Measurements from ENCODE around the gene IL3.
A peak's percentile ranks its signal among the peaks of the same experiment; 100 is the strongest.
"Not testable (repeated sequence)": the region's sequence is repeated elsewhere in the genome, so short reads cannot be mapped to it uniquely, and the experiment has no call there.

IL3 gene

DNA sequence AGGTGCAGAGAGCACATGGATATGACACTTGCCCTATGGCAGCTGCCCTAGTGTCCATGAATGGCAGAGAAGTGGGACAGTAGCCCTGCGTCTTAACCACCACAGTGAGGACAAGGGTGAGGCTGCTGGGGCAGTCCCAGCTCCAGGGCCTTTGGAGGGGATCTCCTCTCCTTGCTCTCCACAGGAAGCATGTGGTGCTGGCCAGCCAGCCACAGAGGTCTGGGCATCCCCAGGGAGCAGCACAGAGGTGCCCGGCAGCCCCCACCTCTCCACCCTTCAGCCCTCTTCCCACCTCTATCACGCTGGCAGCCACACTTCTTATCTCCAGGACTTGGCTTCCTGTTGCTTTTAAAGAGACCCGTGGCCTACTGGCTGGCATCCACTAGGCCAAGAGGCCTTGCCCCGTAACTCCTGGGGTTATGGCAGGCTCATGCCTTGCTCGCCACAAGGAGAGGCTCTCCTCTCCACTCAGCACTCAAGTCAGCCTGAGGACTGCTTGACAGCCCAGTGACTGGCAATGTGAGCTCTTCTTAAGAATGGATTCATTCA, 35.0 kb downstream of the IL3 start:
- DNase-seq = peak; percentile 72

DNA sequence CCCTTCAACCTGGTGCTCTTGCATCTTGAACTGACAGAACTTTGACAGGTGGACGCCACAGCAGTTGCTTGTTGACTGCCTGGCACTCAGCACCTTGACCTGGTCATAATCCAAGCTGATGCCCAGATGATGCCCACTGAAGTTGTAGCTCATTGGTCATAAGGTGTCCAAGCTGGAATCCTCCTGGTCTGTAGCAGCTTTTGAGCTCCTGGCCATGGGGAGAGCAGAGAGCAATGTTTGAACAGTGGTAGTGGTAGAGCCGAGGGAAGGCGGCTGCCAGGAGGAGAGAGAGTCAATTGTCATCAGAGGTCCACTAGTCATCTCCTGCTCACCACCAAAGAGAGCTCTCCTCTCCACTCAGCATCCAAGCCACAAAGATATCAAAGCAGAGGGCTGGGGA, 36.4 kb downstream of the IL3 start:
- DNase-seq = no peak

DNA sequence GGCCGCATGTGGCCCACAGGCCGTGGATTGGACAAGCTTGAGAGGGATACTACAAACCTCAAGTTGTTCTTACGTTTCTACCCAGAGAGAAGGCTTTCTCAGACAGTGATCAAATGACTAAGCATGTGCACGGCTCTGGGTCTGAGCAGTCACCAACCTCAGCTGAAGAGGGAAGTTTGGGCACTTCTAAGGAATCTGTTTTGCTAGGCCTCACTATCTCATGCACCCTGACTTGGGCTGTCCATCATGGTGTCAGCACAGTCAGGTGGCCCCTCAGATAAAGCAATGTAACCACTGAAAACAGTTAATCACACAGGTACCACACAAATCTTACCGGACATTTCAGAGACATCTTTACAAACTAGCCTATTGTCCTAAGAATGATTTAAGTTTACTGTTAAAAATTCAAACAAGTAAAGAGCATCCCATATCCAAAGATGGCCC, 37.7 kb downstream of the IL3 start:
- peak; percentile 70 for DNase-seq

DNA sequence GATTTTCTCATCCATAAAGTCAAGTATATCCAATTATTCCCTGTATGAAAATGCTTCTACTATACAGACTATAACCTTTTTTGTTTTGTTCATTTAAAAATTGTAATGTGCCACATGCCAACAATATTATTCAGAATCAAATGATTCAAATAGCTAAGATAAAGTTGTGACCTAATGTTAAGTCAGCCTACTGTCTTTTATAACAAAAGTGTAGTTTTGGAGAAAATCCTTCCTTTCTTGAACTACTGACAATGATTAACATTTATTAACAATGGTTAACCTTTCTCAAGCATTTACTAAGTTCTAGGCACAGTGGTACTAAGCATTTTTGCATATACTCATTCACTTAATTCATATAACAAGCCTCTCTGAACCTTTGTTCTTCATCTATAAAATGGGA, 38.2 kb downstream of the IL3 start:
- DNase-seq = no peak

DNA sequence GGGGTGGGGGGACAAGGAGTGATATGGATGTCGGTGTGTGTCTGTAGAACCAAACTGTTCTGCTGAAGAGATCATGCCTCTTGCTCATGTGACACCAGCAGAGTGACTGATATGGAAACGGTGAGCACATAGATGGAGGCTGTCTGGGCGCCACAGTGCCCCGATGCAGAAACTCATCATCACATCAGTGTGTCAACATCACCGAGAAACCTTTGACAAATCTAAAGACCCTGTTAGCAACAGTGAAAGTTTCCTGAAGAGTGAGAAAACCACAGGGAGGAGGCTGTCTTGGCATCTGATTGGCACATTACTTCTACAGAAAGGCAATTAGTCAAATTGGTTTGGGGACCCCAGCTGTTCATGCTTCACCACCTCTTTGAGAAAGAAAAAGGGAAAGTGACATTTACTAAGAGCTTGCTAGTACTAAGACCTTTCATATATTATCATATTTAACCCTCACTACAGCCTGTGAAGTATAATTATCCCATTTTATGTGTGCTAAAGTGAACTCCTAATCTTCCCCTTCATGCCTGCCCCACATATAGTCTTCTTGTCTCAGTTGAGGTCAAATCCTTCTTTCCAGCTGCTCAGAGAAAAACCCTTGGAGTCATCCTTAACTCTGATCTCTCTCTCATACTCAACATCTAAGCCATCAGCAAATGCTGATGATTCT, 38.8 kb downstream of the IL3 start:
- peak; percentile 9 for DNase-seq

DNA sequence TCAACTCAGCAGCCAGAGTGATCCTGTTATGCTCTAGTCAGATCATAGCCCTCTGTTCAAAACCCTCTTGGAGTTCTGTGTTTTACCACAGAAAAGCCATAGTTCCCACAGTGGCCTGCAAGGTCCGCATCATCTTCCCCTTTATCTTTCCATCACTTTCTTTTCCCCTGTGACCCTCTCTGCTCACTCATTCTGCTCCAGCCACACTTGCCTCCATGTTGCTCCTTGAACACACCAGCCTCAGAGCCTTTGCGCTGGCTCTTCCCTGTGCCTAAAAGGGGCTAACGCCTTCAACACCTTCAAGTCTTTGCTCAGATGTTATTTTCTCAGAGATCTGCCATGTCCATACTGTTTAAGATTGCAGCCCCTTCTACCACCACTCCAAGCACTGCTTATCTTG, 39.5 kb downstream of the IL3 start:
- DNase-seq = peak; percentile 14

DNA sequence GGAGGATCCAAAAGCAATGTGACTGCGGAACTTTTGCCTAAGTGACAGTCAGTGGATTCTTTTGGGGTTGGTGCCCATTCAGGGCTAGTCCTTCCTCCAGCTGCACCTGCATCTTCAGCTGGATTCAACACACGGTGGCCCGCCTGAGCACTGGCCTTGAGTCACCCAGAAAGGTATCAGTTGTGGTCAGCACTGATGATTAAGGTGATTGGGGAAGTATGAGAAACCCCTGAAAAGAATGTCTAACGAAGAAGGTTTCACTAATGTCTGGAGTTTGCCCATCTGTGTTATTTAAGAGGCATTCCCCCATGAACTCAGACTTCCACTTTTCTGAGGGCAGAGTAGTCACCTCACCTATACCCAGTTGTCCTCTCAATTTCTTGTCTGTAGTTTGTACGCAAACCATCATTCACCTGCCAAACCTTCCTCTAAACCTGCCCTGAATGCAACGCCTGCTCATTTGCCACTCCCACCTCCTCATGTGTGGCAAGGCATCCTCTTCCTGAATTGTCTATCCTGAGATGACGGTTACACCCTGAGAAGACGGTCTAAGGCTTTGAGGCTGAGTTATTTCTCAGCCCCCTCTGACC, 40.3 kb downstream of the IL3 start:
- DNase-seq = peak; percentile 21

DNA sequence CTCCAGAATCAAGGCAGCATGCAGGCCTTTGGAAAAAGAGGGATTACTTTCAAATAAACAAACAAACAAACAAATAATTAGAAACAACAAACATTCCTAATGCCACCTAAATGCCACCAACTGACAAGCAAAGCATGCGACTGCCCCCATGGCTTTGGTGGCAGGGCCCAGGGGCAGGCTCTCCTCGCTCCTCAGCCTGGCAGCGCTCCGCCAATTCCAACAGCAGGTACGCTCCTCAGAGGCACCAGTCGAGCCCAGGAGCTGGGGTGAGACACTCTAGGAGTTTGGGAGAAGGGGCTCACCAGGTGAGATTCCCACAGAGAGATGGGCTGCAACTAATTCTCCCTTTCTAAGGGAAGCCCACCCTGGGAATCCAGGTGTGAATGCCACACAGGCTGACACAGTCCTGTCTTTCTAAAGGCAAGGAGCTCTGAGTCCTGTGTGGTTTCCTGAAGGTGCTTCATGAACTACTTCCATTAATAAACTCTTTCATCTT, 41.0 kb downstream of the IL3 start:
- DNase-seq = no peak

DNA sequence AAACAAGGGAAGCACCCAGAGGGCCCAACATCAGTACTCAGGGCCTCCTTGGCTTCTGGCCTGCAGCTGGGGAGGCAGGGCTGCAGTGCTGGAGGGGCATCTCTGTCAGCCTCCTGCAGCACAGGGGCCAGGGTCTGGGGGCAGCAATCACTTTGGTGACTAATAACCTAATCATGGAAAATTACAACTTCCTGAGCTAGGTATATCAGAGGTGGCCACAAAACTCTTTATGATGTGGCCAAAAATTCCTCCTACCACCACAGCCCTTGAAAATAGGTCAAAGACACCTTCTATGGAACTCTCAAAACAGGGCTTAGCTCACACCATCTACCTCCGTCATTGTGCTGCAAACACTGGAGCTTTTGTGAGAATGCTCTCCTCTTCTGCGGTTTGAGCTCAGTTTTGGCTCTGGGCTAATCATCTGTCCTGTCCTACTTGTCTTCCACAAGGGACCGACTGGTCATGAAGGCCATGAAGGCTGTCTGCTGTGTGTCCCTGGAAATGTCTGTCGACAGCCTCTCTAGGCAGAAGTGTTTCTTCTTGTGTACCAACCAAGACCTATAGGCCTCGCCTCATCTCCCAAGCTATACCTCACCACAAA, 41.7 kb downstream of the IL3 start:
- DNase-seq = no peak

DNA sequence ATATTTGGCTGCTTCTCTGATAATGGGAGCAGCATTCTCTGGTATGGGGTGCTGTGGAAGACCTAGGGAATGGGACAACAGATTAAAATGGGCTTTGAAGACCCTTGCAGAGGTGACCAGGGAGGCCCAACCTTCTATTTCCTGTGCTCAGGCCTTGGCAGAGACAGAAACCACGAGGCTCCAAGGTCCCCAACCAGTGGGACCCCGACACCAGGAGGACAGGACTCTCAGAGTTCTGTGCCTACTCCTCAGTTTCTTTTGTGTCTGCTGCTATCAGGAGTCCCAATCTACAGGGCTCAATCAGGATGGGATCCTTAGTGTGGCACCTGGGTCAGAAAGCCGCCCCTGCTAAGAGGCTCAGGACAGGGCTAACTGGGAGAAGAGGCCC, 42.5 kb downstream of the IL3 start:
- no peak for DNase-seq

DNA sequence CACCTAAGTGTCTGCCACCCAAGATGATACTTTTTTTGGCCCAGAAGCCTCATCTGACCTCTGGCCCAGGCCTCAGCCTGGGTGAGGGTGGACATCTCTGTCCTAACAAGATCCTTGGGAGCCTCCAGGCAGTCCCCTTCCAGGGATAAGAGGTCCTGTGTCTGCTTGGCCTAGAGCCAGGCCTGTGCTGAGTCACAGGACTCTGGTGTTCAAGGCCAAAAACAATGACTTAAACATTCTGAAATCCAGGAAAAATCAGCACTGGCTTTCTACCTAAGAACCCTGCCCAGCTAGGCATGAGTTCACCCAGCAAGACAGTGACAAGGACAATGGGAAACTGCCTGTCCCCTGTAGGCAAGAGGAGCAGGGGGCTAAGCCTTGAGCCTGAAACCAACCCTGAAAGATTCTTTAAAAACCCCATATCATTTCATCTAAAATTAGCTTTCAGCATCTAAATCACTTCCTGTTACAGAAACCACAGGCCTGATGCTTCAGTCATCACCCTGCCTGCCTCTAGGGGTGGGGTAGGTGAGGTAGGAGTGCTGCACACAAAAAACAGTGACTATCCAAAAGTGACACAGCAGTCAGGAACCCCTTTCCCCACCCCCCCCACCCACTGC, 43.0 kb downstream of the IL3 start:
- peak; percentile 85 for DNase-seq

DNA sequence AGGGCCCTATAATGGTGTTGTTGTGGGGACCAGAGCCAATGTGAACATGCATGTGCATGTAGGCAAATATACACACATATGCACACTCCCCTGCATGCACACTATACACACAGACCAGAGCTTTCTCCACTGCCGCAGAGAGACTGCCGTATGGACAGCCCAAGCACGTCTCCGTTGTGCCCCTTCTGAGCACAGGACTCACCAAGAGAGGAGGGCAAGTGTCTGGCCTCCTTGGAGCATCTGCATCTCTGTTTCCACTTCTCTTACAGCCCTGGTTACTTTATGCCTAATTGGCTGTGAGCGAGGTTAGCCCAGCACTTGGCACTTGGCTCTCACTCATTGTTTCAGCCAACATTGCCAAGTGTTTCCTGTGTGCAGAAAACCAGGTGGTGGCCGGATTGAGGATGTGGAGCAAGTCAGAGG, 43.5 kb downstream of the IL3 start:
- DNase-seq = no peak

DNA sequence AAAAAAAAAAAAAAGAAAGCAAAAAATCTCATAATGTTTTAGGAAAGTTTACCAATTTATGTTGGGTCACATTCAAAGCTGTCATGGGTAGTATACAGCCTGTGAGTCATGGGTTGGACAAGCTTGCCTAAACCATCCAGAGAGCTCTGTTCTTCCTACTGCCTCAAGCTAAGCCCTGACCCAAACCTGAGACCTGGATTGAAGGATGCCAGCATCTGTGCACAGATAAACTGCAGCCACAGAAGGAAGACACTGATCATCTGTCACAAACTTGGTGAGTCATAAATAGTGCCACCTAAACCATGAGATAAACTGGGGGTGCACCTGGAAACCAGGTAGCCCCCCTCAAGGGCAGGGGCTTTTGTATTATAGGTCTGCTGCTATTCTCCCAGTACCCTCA, 44.1 kb downstream of the IL3 start:
- DNase-seq = peak; percentile 71

DNA sequence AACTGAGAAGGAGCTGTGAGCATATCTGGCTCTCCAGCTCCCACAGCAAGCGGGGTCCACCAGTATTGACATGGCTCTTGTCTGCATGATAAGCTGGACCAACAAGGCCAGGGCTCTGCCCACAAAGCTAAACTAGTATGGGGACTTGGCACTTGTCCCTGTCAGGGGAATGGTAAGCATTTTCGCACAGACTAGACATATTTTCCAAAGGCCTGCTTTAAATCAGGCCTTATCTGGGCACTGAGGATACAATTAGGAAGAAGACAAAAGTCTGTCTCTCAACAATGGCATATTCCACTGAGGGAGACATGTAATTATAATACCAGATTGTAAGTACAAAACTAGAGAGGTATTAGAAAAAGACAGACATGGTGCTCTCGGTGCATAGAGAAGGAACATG, 45.2 kb downstream of the IL3 start:
- no peak for DNase-seq

DNA sequence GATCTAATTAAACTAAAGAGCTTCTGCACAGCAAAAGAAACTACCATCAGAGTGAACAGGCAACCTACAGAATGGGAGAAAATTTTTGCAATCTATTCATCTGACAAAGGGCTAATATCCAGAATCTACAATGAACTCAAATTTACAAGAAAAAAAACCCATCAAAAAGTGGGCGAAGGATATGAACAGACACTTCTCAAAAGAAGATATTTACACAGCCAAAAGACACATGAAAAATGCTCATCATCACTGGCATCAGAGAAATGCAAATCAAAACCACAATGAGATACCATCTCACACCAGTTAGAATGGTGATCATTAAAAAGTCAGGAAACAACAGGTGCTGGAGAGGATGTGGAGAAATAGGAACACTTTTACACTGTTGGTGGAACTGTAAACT, 48.0 kb downstream of the IL3 start:
- DNase-seq = not testable (repeated sequence)

DNA sequence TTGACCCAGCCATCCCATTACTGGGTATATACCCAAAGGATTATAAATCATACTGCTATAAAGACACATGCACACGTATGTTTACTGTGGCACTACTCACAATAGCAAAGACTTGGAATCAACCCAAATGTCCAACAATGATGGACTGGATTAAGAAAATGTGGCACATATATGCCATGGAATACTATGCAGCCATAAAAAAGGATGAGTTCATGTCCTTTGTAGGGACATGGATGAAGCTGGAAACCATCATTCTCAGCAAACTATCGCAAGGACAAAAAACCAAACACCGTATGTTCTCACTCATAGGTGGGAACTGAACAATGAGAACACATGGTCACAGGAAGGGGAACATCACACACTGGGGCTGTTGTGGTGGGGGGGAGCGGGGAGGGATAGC, 48.5 kb downstream of the IL3 start:
- DNase-seq = not testable (repeated sequence)

DNA sequence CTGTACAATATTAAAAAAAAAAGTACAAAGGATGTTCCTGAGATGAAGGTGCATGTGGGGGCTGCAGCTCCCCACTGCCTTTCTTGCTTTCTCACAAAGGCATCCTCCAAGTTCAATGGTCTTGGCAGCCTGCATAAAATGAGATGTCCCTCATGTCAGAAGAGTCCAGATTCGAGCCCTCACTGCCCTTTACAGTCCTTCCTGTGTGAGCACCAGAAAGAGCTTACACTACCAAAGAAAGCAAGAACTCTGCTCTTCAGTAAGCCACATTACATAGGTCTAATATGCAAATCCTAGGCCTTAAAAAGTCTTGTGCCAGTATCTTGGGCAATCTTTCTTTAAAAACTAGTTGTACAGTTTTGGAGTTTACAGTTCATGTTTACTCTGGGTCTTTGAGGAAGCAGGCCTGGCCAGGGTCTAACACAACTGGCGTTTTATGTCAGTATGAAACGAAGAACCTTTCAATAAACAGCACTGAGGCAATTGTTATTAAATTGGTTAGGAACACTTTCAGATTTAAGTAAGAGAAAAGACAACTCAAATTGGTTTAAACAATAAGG, 49.1 kb downstream of the IL3 start:
- peak; percentile 26 for DNase-seq

DNA sequence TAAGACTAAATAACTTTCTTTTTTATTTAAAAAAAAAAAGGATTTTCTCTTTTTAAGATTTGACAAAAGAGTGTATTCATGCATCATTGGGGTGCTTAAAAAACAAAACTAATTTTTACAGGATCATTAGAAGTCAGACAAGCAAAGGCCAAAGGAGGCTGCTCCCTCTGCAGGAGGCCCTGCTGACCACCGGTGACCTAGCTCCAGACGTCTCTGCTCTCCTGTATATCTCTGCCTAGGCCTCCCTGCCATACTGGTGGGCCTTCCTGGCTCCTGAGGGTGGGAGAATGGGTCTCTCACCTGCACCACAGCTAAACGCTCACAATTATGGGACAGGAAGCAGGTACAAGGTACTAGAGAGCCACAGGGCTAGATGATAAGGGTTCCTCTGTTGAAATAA, 49.7 kb downstream of the IL3 start:
- DNase-seq = no peak

DNA sequence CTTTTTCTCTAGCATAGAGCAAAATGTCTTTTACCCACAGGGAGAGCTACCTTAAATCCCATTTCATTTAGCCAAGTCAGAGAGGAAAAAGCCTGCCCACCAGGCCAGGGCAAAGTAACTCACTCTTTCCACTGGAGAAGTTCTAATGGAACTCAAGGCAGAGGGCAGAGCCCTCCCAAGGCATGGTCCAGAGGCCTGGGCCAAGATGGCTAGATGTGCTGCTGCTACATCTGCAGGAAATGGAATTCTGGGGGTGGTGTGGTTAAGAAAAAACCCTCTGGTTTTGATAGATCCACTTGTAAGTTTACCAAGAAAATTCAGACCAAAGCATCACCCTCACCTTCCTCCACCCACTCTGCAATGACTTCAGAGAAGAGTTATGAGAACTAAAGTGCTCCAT, 50.5 kb downstream of the IL3 start:
- no peak for DNase-seq

DNA sequence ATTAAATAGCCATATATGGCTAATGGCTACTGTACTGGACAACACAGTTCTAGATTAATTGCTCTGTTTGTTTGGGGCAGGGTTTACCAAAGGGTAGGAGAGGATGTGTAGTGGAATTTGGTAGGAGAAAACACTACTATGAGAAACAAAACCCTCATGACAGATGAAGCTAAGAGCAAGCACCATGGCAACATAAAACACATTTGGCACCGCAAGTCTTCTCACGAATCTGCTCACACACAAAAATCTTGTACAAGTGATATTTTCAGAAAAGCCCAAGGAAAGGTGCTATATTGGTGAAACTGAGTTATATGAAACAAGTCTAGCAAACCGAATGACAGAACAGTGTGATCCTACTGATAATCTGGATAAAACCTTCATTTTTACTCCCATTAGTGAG, 51.7 kb downstream of the IL3 start:
- no peak for DNase-seq
